IPS-18a (cell line): ENCODE measurements around the gene KCNQ1OT1.

Experiments
- H3K27ac ChIP-seq: one replicate; pipeline ENCODE4 v1.5.1; 2013; ENCODE audit warnings: low read length
- H3K27me3 ChIP-seq: one replicate; pipeline ENCODE4 v1.6.1; 2013; ENCODE audit warnings: mild to moderate bottlenecking, low read length; ENCODE audit not compliant: control insufficient read depth, insufficient read depth
- H3K36me3 ChIP-seq: one replicate; pipeline ENCODE4 v1.6.1; 2013; ENCODE audit warnings: low read depth, low read length; ENCODE audit not compliant: control insufficient read depth
- H3K4me1 ChIP-seq: one replicate; pipeline ENCODE4 v1.6.1; 2013; ENCODE audit warnings: low read depth, low read length; ENCODE audit not compliant: control insufficient read depth
- H3K4me3 ChIP-seq: one replicate; pipeline ENCODE4 v1.5.1; 2013; ENCODE audit warnings: low read length
- H3K9ac ChIP-seq: one replicate; pipeline ENCODE4 v1.6.1; 2013; ENCODE audit warnings: mild to moderate bottlenecking, low read length, moderate library complexity
- H3K9me3 ChIP-seq: one replicate; pipeline ENCODE4 v1.6.1; 2013; ENCODE audit warnings: low read depth, low read length; ENCODE audit not compliant: control insufficient read depth

Gene KCNQ1OT1

DNA sequence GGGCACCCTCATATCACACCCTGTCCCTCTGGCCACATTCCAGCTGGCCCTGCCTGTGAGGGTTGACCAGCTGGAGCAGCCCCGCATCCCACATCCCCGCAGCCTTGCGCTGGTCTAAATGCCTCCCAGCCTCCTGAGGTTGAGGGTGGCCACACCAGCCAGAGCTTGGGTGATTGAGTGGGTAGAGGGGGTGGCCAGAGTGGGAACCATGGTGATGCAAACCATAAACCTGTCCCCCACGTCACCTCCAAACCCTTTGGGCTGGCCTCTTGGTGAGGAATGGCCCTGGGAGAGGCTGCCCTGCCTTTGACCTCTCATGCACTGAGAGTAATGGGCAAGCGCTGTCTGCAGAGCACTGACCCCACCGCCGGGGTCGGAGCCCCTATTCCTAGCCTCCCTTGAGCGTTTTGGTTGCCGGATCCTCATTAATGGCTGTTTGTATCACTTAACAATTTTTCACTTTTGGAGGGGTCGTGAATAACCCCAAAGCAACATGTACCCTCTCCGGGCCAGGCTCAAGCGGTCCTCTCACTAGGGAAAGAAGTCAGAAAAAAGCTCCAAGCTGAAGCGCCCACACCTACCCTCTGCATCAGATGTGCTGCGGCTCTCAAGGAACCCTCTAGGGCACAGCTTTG, 16.0 kb upstream of the KCNQ1OT1 start:
- Histone ChIP-seq H3K27me3 (peaks cover 97% of the 10 kb centered on the region), H3K4me1 (peaks cover 25% of the 10 kb centered on the region), H3K27ac (no peak overlapping the region), H3K9ac (no peak overlapping the region), H3K9me3 (no peaks in the 10 kb centered on the region), H3K4me3 (no peak overlapping the region), H3K36me3 (no peaks in the 10 kb centered on the region)

GRCh38 chr11:2714871-2715270, 15.1 kb upstream of the KCNQ1OT1 start:
- no peak overlapping the region for H3K4me3 ChIP-seq
- peaks cover 16% of the 10 kb centered on the region for H3K4me1 ChIP-seq
- H3K9ac ChIP-seq: no peak overlapping the region
- H3K9me3 ChIP-seq: no peaks in the 10 kb centered on the region
- H3K27me3 ChIP-seq: peaks cover 89% of the 10 kb centered on the region
- H3K36me3 ChIP-seq: no peaks in the 10 kb centered on the region
- H3K27ac ChIP-seq: no peak overlapping the region

DNA sequence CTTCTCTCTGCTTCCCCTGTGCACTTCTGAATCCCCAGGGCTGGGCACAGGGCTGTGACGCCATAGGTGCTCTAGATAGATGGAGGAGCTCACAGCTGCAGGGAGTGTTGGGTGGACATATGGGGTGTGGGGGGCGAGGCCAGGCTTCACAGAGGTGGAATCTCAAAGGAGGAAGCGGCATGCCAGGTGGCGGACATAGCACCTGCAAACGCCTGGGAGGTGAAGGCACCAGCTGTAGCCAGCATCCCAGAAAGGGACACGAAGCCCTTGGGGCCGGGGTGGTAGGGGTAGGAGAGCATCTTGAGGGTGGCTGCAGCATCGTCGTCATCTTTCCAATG, 14.6 kb upstream of the KCNQ1OT1 start:
- Histone ChIP-seq H3K36me3 (no peaks in the 10 kb centered on the region), H3K27me3 (peaks cover 89% of the 10 kb centered on the region), H3K9ac (no peak overlapping the region), H3K4me1 (peaks cover 12% of the 10 kb centered on the region), H3K27ac (no peak overlapping the region), H3K4me3 (no peak overlapping the region), H3K9me3 (no peaks in the 10 kb centered on the region)

DNA sequence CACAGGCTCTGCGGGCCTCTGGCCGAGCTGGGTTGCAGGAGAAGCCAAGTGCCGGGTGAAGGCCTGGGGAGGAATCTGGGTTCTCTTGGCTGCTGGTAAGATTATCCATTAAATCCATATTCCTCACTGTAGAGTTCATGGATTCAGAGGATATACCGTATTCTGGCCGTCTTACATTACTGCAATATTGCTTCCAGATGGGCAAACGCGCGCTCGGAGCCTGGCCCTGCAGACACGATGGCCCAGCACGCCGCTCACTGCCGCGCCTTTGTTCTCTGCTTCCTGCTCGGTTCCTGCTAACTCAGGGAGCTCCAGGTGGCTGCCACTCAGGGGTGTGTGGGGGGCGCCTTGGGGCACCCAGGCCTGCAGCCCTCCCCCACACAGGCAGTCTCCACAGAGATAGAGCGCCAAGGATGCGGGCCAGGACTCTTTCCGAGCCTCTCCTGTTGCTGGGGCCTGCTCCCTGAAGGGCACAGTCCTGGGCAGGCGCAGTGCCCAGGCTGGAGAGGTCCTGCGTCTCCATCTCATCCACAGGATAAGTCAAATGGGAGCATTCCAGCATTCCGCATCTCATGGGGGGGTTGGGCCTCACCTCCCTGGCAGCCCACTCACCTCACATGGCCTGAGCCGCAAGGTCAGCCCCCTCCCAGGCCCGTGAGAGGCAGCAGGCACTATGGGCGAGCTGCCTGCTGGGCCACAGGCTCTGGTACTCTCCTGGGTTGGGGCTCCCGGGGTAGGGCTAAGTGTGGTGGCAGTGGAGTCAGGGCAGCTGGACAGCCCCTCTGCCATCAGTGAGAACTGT, 14.1 kb upstream of the KCNQ1OT1 start:
- H3K27me3 ChIP-seq: peaks cover 86% of the 10 kb centered on the region
- H3K36me3 ChIP-seq: no peaks in the 10 kb centered on the region
- H3K9ac ChIP-seq: no peak overlapping the region
- no peak overlapping the region for H3K4me3 ChIP-seq
- no peaks in the 10 kb centered on the region for H3K9me3 ChIP-seq
- H3K27ac ChIP-seq: no peak overlapping the region
- H3K4me1 ChIP-seq: peaks cover 7% of the 10 kb centered on the region

DNA sequence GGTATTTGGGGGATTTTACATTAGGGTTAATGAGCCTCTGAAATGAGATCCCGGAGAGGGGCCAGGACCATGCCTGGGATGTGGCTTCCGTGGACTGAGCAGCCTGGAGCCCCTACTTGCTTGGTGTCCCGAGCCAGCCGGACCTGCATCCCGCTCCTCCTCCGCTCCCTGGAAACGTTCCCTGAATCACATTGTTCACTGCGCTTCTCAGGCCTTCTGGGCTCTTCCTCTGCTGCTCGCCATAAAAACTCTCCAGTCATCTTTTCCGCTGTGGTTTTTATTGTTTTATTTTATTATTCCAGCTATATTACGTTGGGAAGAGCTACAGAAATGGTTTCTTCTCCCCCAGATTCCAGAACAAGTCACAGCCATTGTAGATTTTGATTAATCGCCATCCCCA, 13.3 kb upstream of the KCNQ1OT1 start:
- no peak overlapping the region for H3K27ac ChIP-seq
- peaks cover 86% of the 10 kb centered on the region for H3K27me3 ChIP-seq

GRCh38 chr11:2711161-2711560, 11.4 kb upstream of the KCNQ1OT1 start:
- Histone ChIP-seq H3K4me1 (no peaks in the 10 kb centered on the region), H3K27ac (no peak overlapping the region), H3K27me3 (peaks cover 85% of the 10 kb centered on the region), H3K4me3 (no peak overlapping the region), H3K9me3 (no peaks in the 10 kb centered on the region), H3K36me3 (no peaks in the 10 kb centered on the region), H3K9ac (no peak overlapping the region)

More for the DNA sequence above, 13.3 kb upstream of the KCNQ1OT1 start:
- no peaks in the 10 kb centered on the region for H3K9me3 ChIP-seq
- no peaks in the 10 kb centered on the region for H3K36me3 ChIP-seq
- no peaks in the 10 kb centered on the region for H3K4me1 ChIP-seq
- no peak overlapping the region for H3K9ac ChIP-seq
- H3K4me3 ChIP-seq: no peak overlapping the region

DNA sequence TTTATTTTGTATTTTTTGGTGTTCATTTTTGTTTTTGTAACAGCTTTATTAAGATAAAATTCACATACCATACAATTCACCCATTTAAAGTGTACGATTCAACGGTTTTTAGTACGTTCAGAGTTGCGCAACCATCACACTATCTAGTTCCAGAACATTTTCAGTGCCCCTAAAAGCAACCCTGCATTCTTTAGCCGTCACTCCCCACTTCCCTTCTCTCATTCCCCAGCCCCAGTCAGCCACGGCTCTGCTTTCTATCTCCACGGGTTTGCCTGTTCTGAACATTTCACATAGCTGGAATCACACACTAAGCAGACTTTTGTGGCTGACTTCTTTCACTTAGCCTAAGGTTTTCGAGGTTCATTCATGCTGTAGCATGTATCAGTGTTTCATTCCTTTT, 9.6 kb upstream of the KCNQ1OT1 start:
- Histone ChIP-seq H3K9me3 (no peaks in the 10 kb centered on the region), H3K9ac (no peak overlapping the region), H3K4me1 (no peaks in the 10 kb centered on the region), H3K36me3 (no peaks in the 10 kb centered on the region), H3K27ac (no peak overlapping the region), H3K4me3 (no peak overlapping the region), H3K27me3 (peaks cover 82% of the 10 kb centered on the region)

GRCh38 chr11:2708757-2709281, 9.0 kb upstream of the KCNQ1OT1 start:
- Histone ChIP-seq H3K9me3 (no peaks in the 10 kb centered on the region), H3K4me1 (peaks cover 3% of the 10 kb centered on the region), H3K9ac (no peak overlapping the region), H3K4me3 (no peak overlapping the region), H3K27me3 (peaks cover 84% of the 10 kb centered on the region), H3K36me3 (no peaks in the 10 kb centered on the region), H3K27ac (no peak overlapping the region)

DNA sequence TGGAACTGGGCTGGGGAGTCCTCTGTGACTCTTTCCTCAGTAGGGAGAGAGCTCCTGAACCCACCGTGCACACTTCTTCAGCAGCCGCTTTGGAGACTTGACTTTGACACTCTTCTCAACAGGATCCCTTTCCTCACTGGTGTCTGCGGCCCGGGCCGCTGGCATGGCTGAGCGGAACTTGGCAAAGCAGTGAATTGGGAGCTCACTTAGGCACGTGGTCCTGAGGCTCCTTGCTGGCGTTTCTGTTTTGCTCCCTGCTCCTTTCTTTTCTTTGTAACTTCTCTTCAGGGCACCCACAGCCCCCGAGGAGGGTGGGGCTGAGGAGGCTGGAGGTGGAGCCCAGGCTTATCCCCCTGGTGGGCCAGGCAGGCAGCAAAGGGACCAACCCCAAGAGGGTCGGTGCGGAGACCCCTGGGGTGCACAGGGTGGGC, 8.4 kb upstream of the KCNQ1OT1 start:
- Histone ChIP-seq H3K27me3 (peaks cover 84% of the 10 kb centered on the region), H3K27ac (no peak overlapping the region), H3K4me3 (no peak overlapping the region), H3K36me3 (no peaks in the 10 kb centered on the region), H3K9ac (no peak overlapping the region), H3K4me1 (peaks cover 9% of the 10 kb centered on the region), H3K9me3 (no peaks in the 10 kb centered on the region)

GRCh38 chr11:2707736-2708135, 7.9 kb upstream of the KCNQ1OT1 start:
- no peak overlapping the region for H3K9ac ChIP-seq
- H3K4me1 ChIP-seq: peaks cover 12% of the 10 kb centered on the region
- H3K27me3 ChIP-seq: peaks cover 84% of the 10 kb centered on the region
- H3K27ac ChIP-seq: no peak overlapping the region
- no peaks in the 10 kb centered on the region for H3K36me3 ChIP-seq
- no peaks in the 10 kb centered on the region for H3K9me3 ChIP-seq
- no peak overlapping the region for H3K4me3 ChIP-seq

GRCh38 chr11:2706321-2706720, 6.5 kb upstream of the KCNQ1OT1 start:
- no peaks in the 10 kb centered on the region for H3K36me3 ChIP-seq
- no peaks in the 10 kb centered on the region for H3K9me3 ChIP-seq
- H3K4me3 ChIP-seq: no peak overlapping the region
- no peak overlapping the region for H3K9ac ChIP-seq
- no peak overlapping the region for H3K27ac ChIP-seq
- H3K27me3 ChIP-seq: peaks cover 84% of the 10 kb centered on the region
- H3K4me1 ChIP-seq: peaks cover 12% of the 10 kb centered on the region
